Osteoblast (primary cell): ENCODE results near the gene PRPH. TPM values are rescaled to one million over a fixed set of nuclear protein-coding genes. Genes with fewer than 3 reads are reported as not detected.
A peak's percentile ranks its signal among the peaks of the same experiment; 100 is the strongest.

Experiments
- DNase-seq: peaks from one replicate; pipeline ENCODE4 v3.0.0; 2011; ENCODE audit warnings: low spot score, mixed read lengths; ENCODE audit not compliant: insufficient read length; ENCODE audit errors: missing footprints
- H2AFZ ChIP-seq: 2 replicates; pipeline ENCODE4 v1.6.0; 2011; ENCODE audit warnings: mild to moderate bottlenecking, low read length
- H3K27ac ChIP-seq: 2 replicates; pipeline ENCODE4 v1.5.1; 2011; ENCODE audit warnings: mild to moderate bottlenecking, low read depth, low read length, moderate library complexity
- H3K27me3 ChIP-seq: 2 replicates; pipeline ENCODE4 v1.6.0; 2012; ENCODE audit warnings: mild to moderate bottlenecking, control low read depth, inconsistent platforms, low read length, moderate library complexity; ENCODE audit not compliant: insufficient read depth
- H3K36me3 ChIP-seq: 2 replicates; pipeline ENCODE4 v1.5.1; 2011; ENCODE audit warnings: mild to moderate bottlenecking, low read length, control low read depth, moderate library complexity; ENCODE audit not compliant: insufficient read depth
- H3K4me1 ChIP-seq: 2 replicates; pipeline ENCODE4 v1.5.1; 2011; ENCODE audit warnings: mild to moderate bottlenecking, low read length, control low read depth, moderate library complexity; ENCODE audit not compliant: insufficient read depth
- H3K4me2 ChIP-seq: 2 replicates; pipeline ENCODE4 v1.6.0; 2011; ENCODE audit warnings: mild to moderate bottlenecking, low read length; ENCODE audit not compliant: insufficient read depth
- H3K4me3 ChIP-seq: fragments of 200-600 bp; sonication (generic); 3 replicates; pipeline ENCODE4 v1.5.1; 2012; ENCODE audit warnings: mild to moderate bottlenecking, low read length, inconsistent platforms; ENCODE audit not compliant: insufficient read depth
- H3K79me2 ChIP-seq: 2 replicates; pipeline ENCODE4 v1.6.0; 2012; ENCODE audit warnings: mild to moderate bottlenecking, low read length, control low read depth, inconsistent platforms; ENCODE audit not compliant: insufficient read depth
- H3K9me3 ChIP-seq: 2 replicates; pipeline ENCODE4 v1.5.1; 2011; ENCODE audit warnings: low read depth, low read length, control low read depth
- H4K20me1 ChIP-seq: 2 replicates; pipeline ENCODE4 v1.6.0; 2012; ENCODE audit warnings: mild to moderate bottlenecking, low read length, control low read depth; ENCODE audit not compliant: insufficient read depth
- CTCF ChIP-seq: IDR thresholded peaks from 2 replicates; pipeline ENCODE4 v1.5.1; 2011; ENCODE audit warnings: mild to moderate bottlenecking, low read depth, low read length, moderate library complexity; ENCODE audit errors: extremely low read depth
- total RNA-seq: library from RNA; depleted of rRNA; stranded (reverse); fragments of >200 nt; gene quantifications from 2 replicates; pipeline ENCODE4 v1.2.3, GENCODE V29; 2012

PRPH gene
- total RNA-seq, 1 donor: under 0.01 TPM

DNA sequence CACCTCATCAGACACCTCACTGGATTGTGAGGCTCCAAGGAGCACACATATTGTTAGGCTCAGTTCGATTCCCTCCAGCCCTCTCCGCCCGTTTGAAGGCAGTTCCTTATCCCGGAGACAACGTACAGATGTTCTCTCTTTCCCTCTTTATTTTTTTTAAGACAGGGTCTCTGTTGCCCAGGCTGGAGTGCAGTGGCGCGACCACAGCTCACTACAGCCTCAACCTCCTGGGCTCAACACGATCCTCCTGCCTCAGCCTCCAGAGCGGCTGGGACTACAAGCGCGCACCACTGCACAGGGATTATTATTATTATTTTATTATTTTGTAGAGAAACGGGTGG lies 27.4 kb downstream of the PRPH start:
- Histone ChIP-seq H3K79me2 (peaks cover 15% of the 10 kb centered on the region), H4K20me1 (no peaks in the 10 kb centered on the region), H3K4me3 (peak overlapping the region; percentile 89), H2AFZ (peak overlapping the region; percentile 98), H3K9me3 (no peaks in the 10 kb centered on the region), H3K27me3 (no peaks in the 10 kb centered on the region), H3K36me3 (no peaks in the 10 kb centered on the region), H3K4me1 (peaks cover 19% of the 10 kb centered on the region), H3K27ac (peak overlapping the region; percentile 65), H3K4me2 (peak overlapping the region; percentile 94)
- TF ChIP-seq CTCF: no peak
- DNase-seq: no peak

- peak; percentile 99 for DNase-seq
- no peaks in the 10 kb centered on the region for H3K36me3 ChIP-seq
Measured at GRCh38 chr12:49322708-49323523, 28.0 kb downstream of the PRPH start, which contains the start of gene TROAP. Gene TROAP (plus strand): TSS chr12:49323255. CDS start chr12:49323609, 354 bp downstream.

GRCh38 chr12:49323524-49324097 lies 28.7 kb downstream of the PRPH start:
- H3K4me2 ChIP-seq: peak overlapping the region; percentile 94
- no peaks in the 10 kb centered on the region for H3K36me3 ChIP-seq
- peak; percentile 67 for DNase-seq
- no peaks in the 10 kb centered on the region for H4K20me1 ChIP-seq
- H3K27ac ChIP-seq: peak overlapping the region; percentile 47
- peak overlapping the region; percentile 89 for H3K4me3 ChIP-seq
- peaks cover 15% of the 10 kb centered on the region for H3K79me2 ChIP-seq
- TF ChIP-seq CTCF: no peak
- peaks cover 19% of the 10 kb centered on the region for H3K4me1 ChIP-seq
- H3K9me3 ChIP-seq: no peaks in the 10 kb centered on the region
- no peaks in the 10 kb centered on the region for H3K27me3 ChIP-seq
- H2AFZ ChIP-seq: peak overlapping the region; percentile 100

More at GRCh38 chr12:49322708-49323523, 28.0 kb downstream of the PRPH start, which contains the start of gene TROAP:
- Histone ChIP-seq H3K4me3 (peak within 1 kb of the TSS; percentile 89), H3K27ac (peak within 1 kb of the TSS; percentile 65), H4K20me1 (no peaks in the 10 kb centered on the region), H2AFZ (peak within 1 kb of the TSS; percentile 100), H3K4me1 (peaks cover 19% of the 10 kb centered on the region), H3K27me3 (no peaks in the 10 kb centered on the region), H3K79me2 (peaks cover 15% of the 10 kb centered on the region), H3K4me2 (peak within 1 kb of the TSS; percentile 94), H3K9me3 (no peaks in the 10 kb centered on the region)
- no peak for TF ChIP-seq CTCF

DNA sequence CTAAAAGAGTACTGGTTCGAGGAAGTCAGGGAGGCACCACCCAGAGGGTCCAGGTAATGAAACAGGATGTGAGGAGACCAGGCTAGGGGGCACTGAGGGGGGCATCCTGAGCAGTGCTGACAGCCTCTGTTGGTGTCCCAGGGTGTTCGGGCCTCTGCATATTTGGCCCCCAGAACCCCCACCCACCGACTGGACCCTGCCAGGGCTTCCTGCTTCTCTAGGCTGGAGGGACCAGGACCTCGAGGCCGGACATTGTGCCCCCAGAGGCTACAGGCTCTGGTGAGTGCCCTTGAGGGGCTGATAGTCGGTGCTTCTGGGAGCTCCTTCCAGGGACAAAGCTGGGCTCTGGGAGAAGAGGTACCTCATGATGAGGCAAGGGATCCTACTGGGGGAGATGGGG lies 30.7 kb downstream of the PRPH start:
- H3K4me2 ChIP-seq: no peak overlapping the region
- no peaks in the 10 kb centered on the region for H3K9me3 ChIP-seq
- TF ChIP-seq CTCF: no peak
- peaks cover 10% of the 10 kb centered on the region for H3K36me3 ChIP-seq
- H4K20me1 ChIP-seq: no peaks in the 10 kb centered on the region
- peaks cover 15% of the 10 kb centered on the region for H3K79me2 ChIP-seq
- H3K27ac ChIP-seq: no peak overlapping the region
- H3K4me1 ChIP-seq: peaks cover 19% of the 10 kb centered on the region
- no peak overlapping the region for H2AFZ ChIP-seq
- H3K4me3 ChIP-seq: no peak overlapping the region
- no peak for DNase-seq
- H3K27me3 ChIP-seq: no peaks in the 10 kb centered on the region
